Measurements from ENCODE around the gene MBLAC1. TPM values are rescaled to one million over a fixed set of nuclear protein-coding genes. Genes with fewer than 3 reads are reported as not detected.

The MBLAC1 gene
- total RNA-seq = 1 to 10 TPM; 2.7 to 3.9 TPM
- long read RNA-seq, partial matches to known transcripts = 2 of 3 reads
- long read RNA-seq, other reads (novel, unspliced or antisense) = 0 of 3 reads

- ATAC-seq (peak; percentile 70), DNase-seq (peak; percentile 91 to 96)
- intact Hi-C loops (cut with DNase I, micrococcal nuclease) = no loop called here
Observed at GRCh38 chr7:100126931-100127865, at the start of gene MBLAC1. TSS of gene MBLAC1 (plus strand) at chr7:100126967. CDS start at chr7:100127396, 429 bp downstream.

- ATAC-seq = peak; percentile 29
- DNase-seq = peak in 1 of 2 donors; percentile 33
- intact Hi-C loops (cut with DNase I, micrococcal nuclease) = no loop called here
Observed at GRCh38 chr7:100077205-100077604, 49.6 kb upstream of the MBLAC1 start.

GRCh38 chr7:100079024-100079560 is 47.7 kb upstream of the MBLAC1 start:
- intact Hi-C loops (cut with DNase I, micrococcal nuclease) = no loop called here
- DNase-seq = peak; percentile 59 to 83
- ATAC-seq = peak; percentile 63

- peak; percentile 12 for ATAC-seq
- DNase-seq = peak in 1 of 2 donors; percentile 35
- intact Hi-C loops (cut with DNase I, micrococcal nuclease) = loop anchor here in 1 of 2 donors (10.0 kb wide), 1 partner anchor 86 kb away; no protein-coding TSS in a partner anchor
Observed at GRCh38 chr7:100080907-100081534, 45.7 kb upstream of the MBLAC1 start.

GRCh38 chr7:100081535-100082102 is 45.1 kb upstream of the MBLAC1 start, which contains the start of gene ZNF3:
TSS of gene ZNF3 (minus strand) at chr7:100081723. CDS start at chr7:100077357, 4,366 bp downstream.
- intact Hi-C loops (cut with DNase I, micrococcal nuclease) = loop anchor here in 1 of 2 donors (10.0 kb wide), 1 partner anchor 87 kb away; no protein-coding TSS in a partner anchor
- peak; percentile 74 for ATAC-seq
- peak; percentile 98 for DNase-seq

- no peak for ATAC-seq
- intact Hi-C loops (cut with DNase I, micrococcal nuclease) = loop anchor here in 1 of 2 donors (10.0 kb wide), 1 partner anchor 88 kb away; no protein-coding TSS in a partner anchor
- DNase-seq = no peak
Observed at GRCh38 chr7:100082978-100083377, 43.8 kb upstream of the MBLAC1 start.

GRCh38 chr7:100085515-100085914 is 41.3 kb upstream of the MBLAC1 start:
- DNase-seq = no peak
- no peak for ATAC-seq
- intact Hi-C loops (cut with DNase I, micrococcal nuclease) = loop anchor here in 1 of 2 donors (10.0 kb wide), 1 partner anchor 91 kb away; no protein-coding TSS in a partner anchor

- no peak for ATAC-seq
Observed at GRCh38 chr7:100087055-100087750, 39.6 kb upstream of the MBLAC1 start.

GRCh38 chr7:100088095-100088620 is 38.6 kb upstream of the MBLAC1 start:
- ATAC-seq (no peak), DNase-seq (no peak)
- intact Hi-C loops (cut with DNase I, micrococcal nuclease) = loop anchor here in 1 of 2 donors (10.0 kb wide), 1 partner anchor 93 kb away; no protein-coding TSS in a partner anchor

More at GRCh38 chr7:100087055-100087750, 39.6 kb upstream of the MBLAC1 start:
- no peak for DNase-seq
- intact Hi-C loops (cut with DNase I, micrococcal nuclease) = loop anchor here in 1 of 2 donors (10.0 kb wide), 1 partner anchor 92 kb away; no protein-coding TSS in a partner anchor

- ATAC-seq = peak; percentile 89
- intact Hi-C loops (cut with DNase I, micrococcal nuclease) = loop anchor here in 1 of 2 donors (10.0 kb wide), 1 partner anchor 94 kb away; no protein-coding TSS in a partner anchor
- DNase-seq = peak; percentile 78 to 93
Observed at GRCh38 chr7:100088621-100089457, 37.9 kb upstream of the MBLAC1 start, which contains the start of gene COPS6. TSS of gene COPS6 (plus strand) at chr7:100088969. CDS start at chr7:100088991, 22 bp downstream.

- DNase-seq (no peak), ATAC-seq (no peak)
- intact Hi-C loops (cut with DNase I, micrococcal nuclease) = loop anchor here in 1 of 2 donors (10.0 kb wide), 1 partner anchor 95 kb away; no protein-coding TSS in a partner anchor
Observed at GRCh38 chr7:100089458-100090196, 37.1 kb upstream of the MBLAC1 start.

GRCh38 chr7:100090527-100091410 is 36.0 kb upstream of the MBLAC1 start:
- DNase-seq = no peak
- intact Hi-C loops (cut with DNase I, micrococcal nuclease) = no loop called here
- no peak for ATAC-seq

GRCh38 chr7:100091411-100092181 is 35.2 kb upstream of the MBLAC1 start:
- DNase-seq (no peak), ATAC-seq (no peak)
- intact Hi-C loops (cut with DNase I, micrococcal nuclease) = no loop called here

- DNase-seq (no peak), ATAC-seq (no peak)
- intact Hi-C loops (cut with DNase I, micrococcal nuclease) = no loop called here
Observed at GRCh38 chr7:100093054-100093453, 33.7 kb upstream of the MBLAC1 start.
